Peyer's patch (tissue), 4 donors: ENCODE results near the gene PIK3C2G. TPM values are rescaled to one million over a fixed set of nuclear protein-coding genes. Genes with fewer than 3 reads are reported as not detected.

Experiments
- DNase-seq, 3 donors: peaks; one replicate each; pipeline ENCODE4 v3.0.0-alpha.2; 2017 to 2019
- H3K27ac ChIP-seq, 4 donors: fragments of 200-600 bp; sonication (generic); one replicate each; pipeline ENCODE4 v1.5.1; 2016 to 2019
- H3K27me3 ChIP-seq, 2 donors: fragments of 200-600 bp; sonication (generic); one replicate each; pipeline ENCODE4 v1.5.1; 2019
- H3K36me3 ChIP-seq, 3 donors: fragments of 200-600 bp; sonication (generic); one replicate each; pipeline ENCODE4 v1.5.1; 2016 to 2019
- H3K4me1 ChIP-seq, 4 donors: fragments of 200-600 bp; sonication (generic); one replicate each; pipeline ENCODE4 v1.5.1; 2016 to 2019
- H3K4me3 ChIP-seq, 4 donors: fragments of 200-600 bp; sonication (generic); 1 replicate in 3 of 4; 2 replicates in 1 of 4; pipeline ENCODE4 v1.5.1; 2016 to 2019; ENCODE audit warnings: mild to moderate bottlenecking in 1 of 4
- H3K9me3 ChIP-seq, 4 donors: fragments of 200-600 bp; sonication (generic); one replicate each; pipeline ENCODE4 v1.5.1; 2016 to 2019; ENCODE audit warnings: mild to moderate bottlenecking in 1 of 4
- POLR2A ChIP-seq, 2 donors: fragments of 450-650 bp; IDR thresholded peaks; one replicate each; pipeline ENCODE4 v1.5.1; 2017; ENCODE audit warnings: antibody characterized with exemption in 2 of 2, mild to moderate bottlenecking in 2 of 2, moderate library complexity in 2 of 2
- total RNA-seq, 4 donors: library from RNA; depleted of rRNA; stranded (reverse); fragments of >200 nt; gene quantifications; one replicate each; pipeline ENCODE4 v1.1.0, GENCODE V29; 2016
- TF ChIP-seq, protein P1 (sequence below), 6 experiments: fragments of 450-650 bp in 4 of 6; fragments of 200-600 bp in 2 of 6; sonication (generic) in 1 of 6; IDR thresholded peaks; one replicate each; pipeline ENCODE4 v1.5.1; 2017 to 2019; ENCODE audit warnings: antibody characterized with exemption in 6 of 6, mild to moderate bottlenecking in 3 of 6, moderate library complexity in 1 of 6

Gene PIK3C2G
- total RNA-seq, 4 donors from 2014 or later: 4.1 to 32.1 (median 24.6) TPM

DNA sequence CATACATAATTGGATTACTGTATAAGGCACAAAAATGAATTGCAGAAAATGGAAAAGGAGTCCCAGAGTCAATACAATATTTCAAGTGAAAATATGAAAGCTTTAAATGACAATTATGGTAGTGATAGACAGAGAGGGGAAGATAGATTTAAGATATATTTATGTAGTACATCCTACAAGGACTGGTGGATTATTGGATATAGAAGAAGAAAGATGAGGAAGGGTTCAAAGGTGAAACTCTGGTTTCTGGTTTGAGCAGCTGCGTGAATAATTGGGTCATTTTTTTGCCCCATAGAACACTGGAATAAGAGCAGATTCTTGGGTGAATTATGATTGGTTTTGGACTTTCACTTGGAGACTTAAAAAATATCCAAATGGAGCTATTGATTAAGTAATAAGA is 19.4 kb downstream of the PIK3C2G start:
- H3K27ac ChIP-seq: no peak overlapping the region
- no peaks in the 10 kb centered on the region for H3K4me1 ChIP-seq
- DNase-seq: no peak
- H3K4me3 ChIP-seq: no peak overlapping the region
- H3K27me3 ChIP-seq: no peaks in the 10 kb centered on the region
- TF ChIP-seq POLR2A (IDR thresholded peaks at IDR 0.05): no peak
- TF ChIP-seq, protein P1, sequence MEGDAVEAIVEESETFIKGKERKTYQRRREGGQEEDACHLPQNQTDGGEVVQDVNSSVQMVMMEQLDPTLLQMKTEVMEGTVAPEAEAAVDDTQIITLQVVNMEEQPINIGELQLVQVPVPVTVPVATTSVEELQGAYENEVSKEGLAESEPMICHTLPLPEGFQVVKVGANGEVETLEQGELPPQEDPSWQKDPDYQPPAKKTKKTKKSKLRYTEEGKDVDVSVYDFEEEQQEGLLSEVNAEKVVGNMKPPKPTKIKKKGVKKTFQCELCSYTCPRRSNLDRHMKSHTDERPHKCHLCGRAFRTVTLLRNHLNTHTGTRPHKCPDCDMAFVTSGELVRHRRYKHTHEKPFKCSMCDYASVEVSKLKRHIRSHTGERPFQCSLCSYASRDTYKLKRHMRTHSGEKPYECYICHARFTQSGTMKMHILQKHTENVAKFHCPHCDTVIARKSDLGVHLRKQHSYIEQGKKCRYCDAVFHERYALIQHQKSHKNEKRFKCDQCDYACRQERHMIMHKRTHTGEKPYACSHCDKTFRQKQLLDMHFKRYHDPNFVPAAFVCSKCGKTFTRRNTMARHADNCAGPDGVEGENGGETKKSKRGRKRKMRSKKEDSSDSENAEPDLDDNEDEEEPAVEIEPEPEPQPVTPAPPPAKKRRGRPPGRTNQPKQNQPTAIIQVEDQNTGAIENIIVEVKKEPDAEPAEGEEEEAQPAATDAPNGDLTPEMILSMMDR (IDR thresholded peaks at IDR 0.05): no peak
- no peaks in the 10 kb centered on the region for H3K36me3 ChIP-seq
- no peaks in the 10 kb centered on the region for H3K9me3 ChIP-seq

DNA sequence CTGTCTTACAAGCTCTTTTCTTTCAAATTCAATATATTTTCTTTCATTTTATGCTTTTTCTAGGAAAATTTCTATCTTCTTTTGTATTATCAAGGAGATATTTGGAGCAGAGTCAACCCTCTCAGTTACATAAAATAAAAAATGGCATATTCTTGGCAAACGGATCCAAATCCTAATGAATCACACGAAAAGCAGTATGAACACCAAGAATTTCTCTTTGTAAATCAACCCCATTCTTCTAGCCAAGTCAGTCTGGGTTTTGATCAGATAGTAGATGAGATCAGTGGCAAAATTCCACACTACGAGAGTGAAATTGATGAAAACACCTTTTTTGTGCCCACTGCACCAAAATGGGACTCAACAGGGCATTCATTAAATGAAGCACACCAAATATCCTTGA is 20.6 kb downstream of the PIK3C2G start:
- DNase-seq: no peak
- H3K36me3 ChIP-seq: no peaks in the 10 kb centered on the region
- H3K27me3 ChIP-seq: no peaks in the 10 kb centered on the region
- H3K27ac ChIP-seq: no peak overlapping the region
- H3K4me1 ChIP-seq: no peaks in the 10 kb centered on the region
- H3K4me3 ChIP-seq: no peak overlapping the region
- no peak for TF ChIP-seq POLR2A (IDR thresholded peaks at IDR 0.05)
- TF ChIP-seq, protein P1 (IDR thresholded peaks at IDR 0.05): no peak
- H3K9me3 ChIP-seq: no peaks in the 10 kb centered on the region

DNA sequence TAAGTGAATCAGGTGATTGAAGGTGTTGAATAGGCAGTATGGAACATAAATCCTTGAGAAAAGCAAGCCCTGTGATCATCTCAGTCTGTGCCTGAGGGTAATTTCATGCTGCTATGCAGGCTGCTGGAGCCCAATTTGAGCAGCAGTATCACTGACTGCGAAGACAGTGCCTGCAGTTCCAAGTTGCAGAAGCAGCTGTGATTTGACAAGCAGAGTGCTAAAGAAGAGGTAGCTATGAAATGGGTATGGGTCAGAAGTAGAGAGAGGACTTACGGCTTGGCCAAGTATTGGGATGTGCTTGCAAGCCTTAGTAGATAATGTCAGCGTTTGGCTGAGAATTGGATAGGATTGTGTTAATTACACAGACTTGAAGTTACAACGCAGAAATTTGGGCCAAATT is 22.5 kb downstream of the PIK3C2G start:
- H3K9me3 ChIP-seq: no peaks in the 10 kb centered on the region
- H3K36me3 ChIP-seq: no peaks in the 10 kb centered on the region
- H3K4me3 ChIP-seq: no peak overlapping the region
- H3K27me3 ChIP-seq: no peaks in the 10 kb centered on the region
- no peaks in the 10 kb centered on the region for H3K4me1 ChIP-seq
- no peak for DNase-seq
- no peak overlapping the region for H3K27ac ChIP-seq
- TF ChIP-seq, protein P1 (IDR thresholded peaks at IDR 0.05): no peak
- no peak for TF ChIP-seq POLR2A (IDR thresholded peaks at IDR 0.05)

DNA sequence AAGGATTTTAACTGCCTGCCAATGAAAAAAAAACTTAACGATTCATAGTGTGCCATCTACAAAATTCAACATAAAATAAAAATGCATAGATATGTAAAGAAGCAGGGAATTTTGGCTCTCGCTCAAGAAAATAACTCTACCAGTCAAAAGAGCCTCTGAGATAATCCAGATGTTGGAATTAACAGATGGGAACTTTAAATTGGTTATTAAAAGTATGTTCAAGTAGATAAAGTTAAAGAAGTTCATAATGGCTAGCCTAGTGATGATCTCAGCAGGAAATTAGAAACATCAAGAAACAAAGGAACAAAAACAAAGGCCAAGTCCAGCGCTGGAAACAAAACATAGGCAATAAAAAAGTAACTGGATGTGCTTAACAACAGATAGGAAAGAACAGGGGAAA is 23.1 kb downstream of the PIK3C2G start:
- no peak overlapping the region for H3K4me3 ChIP-seq
- no peaks in the 10 kb centered on the region for H3K36me3 ChIP-seq
- H3K27ac ChIP-seq: no peak overlapping the region
- no peaks in the 10 kb centered on the region for H3K4me1 ChIP-seq
- no peaks in the 10 kb centered on the region for H3K27me3 ChIP-seq
- no peaks in the 10 kb centered on the region for H3K9me3 ChIP-seq
- DNase-seq: no peak
- TF ChIP-seq POLR2A (IDR thresholded peaks at IDR 0.05): no peak
- TF ChIP-seq, protein P1 (IDR thresholded peaks at IDR 0.05): no peak

DNA sequence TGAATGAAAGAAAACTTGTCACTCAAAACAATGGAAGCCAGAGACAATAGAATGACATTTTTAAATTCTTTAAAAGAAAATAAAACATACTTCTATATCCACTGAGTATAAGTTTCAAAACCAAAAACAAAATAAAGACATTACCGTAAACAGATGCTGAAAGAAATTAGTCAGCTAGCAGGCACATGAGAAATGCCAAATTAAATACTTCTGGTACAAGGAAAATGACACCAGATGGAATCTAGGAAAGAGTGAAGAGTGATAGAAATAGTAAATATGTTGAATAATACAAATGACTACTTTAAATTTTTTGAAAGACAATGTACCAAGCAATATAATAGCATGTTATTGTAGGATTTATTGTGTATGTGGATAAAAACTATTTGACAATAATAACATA is 23.8 kb downstream of the PIK3C2G start:
- no peak for DNase-seq
- H3K9me3 ChIP-seq: no peaks in the 10 kb centered on the region
- no peaks in the 10 kb centered on the region for H3K27me3 ChIP-seq
- H3K4me1 ChIP-seq: no peaks in the 10 kb centered on the region
- no peak overlapping the region for H3K27ac ChIP-seq
- no peak overlapping the region for H3K4me3 ChIP-seq
- H3K36me3 ChIP-seq: no peaks in the 10 kb centered on the region
- TF ChIP-seq POLR2A (IDR thresholded peaks at IDR 0.05): no peak
- TF ChIP-seq, protein P1 (IDR thresholded peaks at IDR 0.05): no peak

DNA sequence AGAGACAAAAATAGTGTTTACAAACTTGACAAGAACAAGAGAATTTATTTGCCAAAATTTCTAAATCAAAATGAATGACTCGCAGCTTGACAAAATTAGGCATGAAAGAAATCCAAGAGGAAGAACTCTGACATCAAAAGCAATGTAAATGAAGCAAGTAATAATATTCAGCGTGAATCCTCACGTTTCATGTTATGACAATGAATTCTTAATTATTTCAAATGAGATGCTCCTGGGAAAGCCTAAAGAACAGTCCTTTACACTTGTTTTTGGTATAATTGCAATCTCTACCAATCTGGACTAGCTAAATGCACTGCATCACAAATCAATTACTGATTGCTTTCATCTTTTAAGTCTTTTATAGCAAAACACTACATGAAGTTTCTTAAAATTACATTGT is 29.1 kb downstream of the PIK3C2G start:
- H3K4me3 ChIP-seq: no peak overlapping the region
- no peak for TF ChIP-seq POLR2A (IDR thresholded peaks at IDR 0.05)
- TF ChIP-seq, protein P1 (IDR thresholded peaks at IDR 0.05): no peak
- H3K27me3 ChIP-seq: no peaks in the 10 kb centered on the region
- no peaks in the 10 kb centered on the region for H3K9me3 ChIP-seq
- no peak for DNase-seq
- H3K27ac ChIP-seq: no peak overlapping the region
- H3K36me3 ChIP-seq: no peaks in the 10 kb centered on the region
- no peaks in the 10 kb centered on the region for H3K4me1 ChIP-seq
